ENCODE results near the gene AFAP1L2.

The AFAP1L2 gene

DNA sequence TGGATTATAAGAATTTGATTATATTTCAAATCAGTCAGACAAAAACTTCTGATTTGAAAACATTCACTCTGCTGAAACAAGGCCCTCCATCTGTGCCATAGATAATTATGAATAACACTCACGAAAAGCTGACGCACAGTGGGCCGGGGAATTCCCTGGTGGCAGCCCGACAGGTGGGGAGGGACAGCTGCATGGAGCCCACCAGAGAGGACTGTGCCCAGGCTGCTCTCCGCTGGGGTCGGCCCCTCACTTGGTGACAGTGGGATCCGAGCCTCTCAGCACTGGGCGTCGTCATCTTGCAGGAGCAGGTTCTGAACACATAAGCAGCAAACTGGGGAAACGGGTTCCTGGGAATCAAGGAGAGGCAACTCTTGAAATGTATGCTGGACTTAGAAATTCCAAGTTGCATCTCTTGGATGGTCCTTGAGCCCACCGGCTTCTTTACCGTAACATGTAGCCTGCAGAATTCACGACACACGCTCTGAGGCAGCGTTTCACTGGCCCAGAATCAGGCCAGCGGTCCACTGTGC lies 41.4 kb downstream of the AFAP1L2 start:
- no peaks in the 10 kb centered on the region for H3K4me1 ChIP-seq (ENCODE audit: control insufficient read depth, low read length)
- no peaks in the 10 kb centered on the region for H4K20me1 ChIP-seq (ENCODE audit: control insufficient read depth, insufficient read depth, low read depth, low read length)
- no peaks in the 10 kb centered on the region for H3F3A ChIP-seq (ENCODE audit: control insufficient read depth, insufficient read depth)
- H3K27me3 ChIP-seq (ENCODE audit: control insufficient read depth, low read length), result no peaks in the 10 kb centered on the region
- no peaks in the 10 kb centered on the region for H3K9me2 ChIP-seq (replicated peaks; ENCODE audit: control insufficient read depth, low read length)
- H3K9me3 ChIP-seq (ENCODE audit: control insufficient read depth, insufficient read depth, low read length), result no peaks in the 10 kb centered on the region
- H3K27ac ChIP-seq (ENCODE audit: low read depth, low read length), result no peak overlapping the region
- H3K4me3 ChIP-seq (ENCODE audit: low read length), result no peak overlapping the region
- H3K79me2 ChIP-seq (ENCODE audit: control insufficient read depth, low read length), result no peaks in the 10 kb centered on the region
- H3K36me3 ChIP-seq (ENCODE audit: control insufficient read depth, low read length), result no peaks in the 10 kb centered on the region
- TF ChIP-seq EZH2phosphoT487 (IDR thresholded peaks at IDR 0.05; ENCODE audit: borderline replicate concordance, low read length), result no peak
- TF ChIP-seq, protein P1, sequence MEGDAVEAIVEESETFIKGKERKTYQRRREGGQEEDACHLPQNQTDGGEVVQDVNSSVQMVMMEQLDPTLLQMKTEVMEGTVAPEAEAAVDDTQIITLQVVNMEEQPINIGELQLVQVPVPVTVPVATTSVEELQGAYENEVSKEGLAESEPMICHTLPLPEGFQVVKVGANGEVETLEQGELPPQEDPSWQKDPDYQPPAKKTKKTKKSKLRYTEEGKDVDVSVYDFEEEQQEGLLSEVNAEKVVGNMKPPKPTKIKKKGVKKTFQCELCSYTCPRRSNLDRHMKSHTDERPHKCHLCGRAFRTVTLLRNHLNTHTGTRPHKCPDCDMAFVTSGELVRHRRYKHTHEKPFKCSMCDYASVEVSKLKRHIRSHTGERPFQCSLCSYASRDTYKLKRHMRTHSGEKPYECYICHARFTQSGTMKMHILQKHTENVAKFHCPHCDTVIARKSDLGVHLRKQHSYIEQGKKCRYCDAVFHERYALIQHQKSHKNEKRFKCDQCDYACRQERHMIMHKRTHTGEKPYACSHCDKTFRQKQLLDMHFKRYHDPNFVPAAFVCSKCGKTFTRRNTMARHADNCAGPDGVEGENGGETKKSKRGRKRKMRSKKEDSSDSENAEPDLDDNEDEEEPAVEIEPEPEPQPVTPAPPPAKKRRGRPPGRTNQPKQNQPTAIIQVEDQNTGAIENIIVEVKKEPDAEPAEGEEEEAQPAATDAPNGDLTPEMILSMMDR (IDR thresholded peaks at IDR 0.05; ENCODE audit: low read depth, low read length, poor library complexity, severe bottlenecking), result no peak
- no peak overlapping the region for H3K4me2 ChIP-seq (ENCODE audit: low read length)

DNA sequence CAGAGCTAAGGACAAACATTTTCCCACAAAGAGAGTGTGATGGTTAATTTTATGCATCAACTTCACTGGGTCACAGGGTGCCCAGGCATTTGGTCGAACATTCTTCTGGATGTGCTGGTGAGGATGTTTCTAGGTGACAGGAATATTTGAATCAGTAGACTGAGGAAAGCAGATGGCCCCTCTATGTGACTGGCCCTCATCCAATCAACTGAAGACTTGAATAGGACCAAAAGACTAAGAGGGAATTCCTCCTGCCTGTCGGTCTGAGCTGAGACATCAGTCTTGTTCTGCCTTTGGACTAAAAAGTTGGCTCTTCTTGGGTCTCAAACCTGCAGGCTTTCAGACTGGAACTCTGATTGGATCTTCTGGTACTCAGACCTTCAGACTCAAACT lies 44.4 kb downstream of the AFAP1L2 start:
- Histone ChIP-seq H3K4me3 (ENCODE audit: low read length) (no peak overlapping the region), H3K9me2 (replicated peaks; ENCODE audit: control insufficient read depth, low read length) (no peaks in the 10 kb centered on the region), H3K27me3 (ENCODE audit: control insufficient read depth, low read length) (no peaks in the 10 kb centered on the region; the same call in 1 of the 2 replicates), H4K20me1 (ENCODE audit: control insufficient read depth, insufficient read depth, low read depth, low read length) (no peaks in the 10 kb centered on the region), H3K4me1 (ENCODE audit: control insufficient read depth, low read length) (no peaks in the 10 kb centered on the region), H3F3A (ENCODE audit: control insufficient read depth, insufficient read depth) (no peaks in the 10 kb centered on the region), H3K79me2 (ENCODE audit: control insufficient read depth, low read length) (no peaks in the 10 kb centered on the region), H3K9me3 (ENCODE audit: control insufficient read depth, insufficient read depth, low read length) (no peaks in the 10 kb centered on the region), H3K36me3 (ENCODE audit: control insufficient read depth, low read length) (no peaks in the 10 kb centered on the region), H3K27ac (ENCODE audit: low read depth, low read length) (no peak overlapping the region), H3K4me2 (ENCODE audit: low read length) (no peak overlapping the region)
- TF ChIP-seq EZH2phosphoT487 (IDR thresholded peaks at IDR 0.05; ENCODE audit: borderline replicate concordance, low read length), result no peak
- TF ChIP-seq, protein P1 (IDR thresholded peaks at IDR 0.05; ENCODE audit: low read depth, low read length, poor library complexity, severe bottlenecking), result no peak

DNA sequence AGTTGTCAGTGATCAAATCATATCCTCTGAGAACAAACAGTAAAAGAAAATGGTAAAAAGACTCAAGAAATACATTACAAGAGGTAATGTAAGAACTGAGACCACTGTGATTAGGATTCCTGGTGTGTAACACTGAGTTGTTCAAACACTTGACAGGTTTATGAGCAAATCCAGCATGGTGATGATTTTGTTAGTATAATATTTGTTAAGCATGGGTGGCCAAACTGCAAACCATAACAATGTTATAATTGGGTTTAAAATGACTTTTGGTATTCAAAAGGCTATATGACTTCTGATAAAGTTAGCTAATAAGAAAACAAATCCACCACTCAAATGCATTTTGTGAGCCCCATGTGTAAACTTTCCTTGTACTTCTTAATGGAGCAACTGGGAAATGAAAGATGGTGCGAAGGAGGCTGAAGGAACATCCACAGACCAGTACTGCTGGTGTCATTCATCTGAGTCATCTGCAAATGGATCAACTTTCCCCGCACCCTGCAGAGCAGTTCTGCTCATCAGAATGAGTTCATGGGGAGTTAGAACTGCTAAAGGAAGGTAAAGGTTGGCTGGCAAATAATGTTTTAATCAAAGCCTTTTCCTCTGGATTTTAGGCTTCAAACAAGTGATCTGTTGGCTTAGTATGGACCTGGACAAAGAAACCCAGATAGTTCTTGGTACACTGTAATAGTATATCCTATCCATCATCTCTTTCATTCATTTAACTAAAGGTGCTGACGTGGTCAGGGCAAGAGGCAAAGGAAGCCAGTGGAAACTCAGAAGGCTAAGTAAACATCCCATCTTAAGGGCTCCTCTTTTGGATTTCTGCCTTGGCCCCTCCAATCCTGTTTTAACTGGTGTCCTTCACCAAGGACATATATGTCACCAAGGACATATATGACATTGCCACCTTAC lies 45.0 kb downstream of the AFAP1L2 start:
- TF ChIP-seq, protein P1 (IDR thresholded peaks at IDR 0.05; ENCODE audit: low read depth, low read length, poor library complexity, severe bottlenecking), result no peak
- no peak for TF ChIP-seq EZH2phosphoT487 (IDR thresholded peaks at IDR 0.05; ENCODE audit: borderline replicate concordance, low read length)
- Histone ChIP-seq H3K27me3 (ENCODE audit: control insufficient read depth, low read length) (no peaks in the 10 kb centered on the region; the same call in 1 of the 2 replicates), H4K20me1 (ENCODE audit: control insufficient read depth, insufficient read depth, low read depth, low read length) (no peaks in the 10 kb centered on the region), H3K9me3 (ENCODE audit: control insufficient read depth, insufficient read depth, low read length) (no peaks in the 10 kb centered on the region), H3K4me2 (ENCODE audit: low read length) (no peak overlapping the region), H3K4me1 (ENCODE audit: control insufficient read depth, low read length) (no peaks in the 10 kb centered on the region), H3K36me3 (ENCODE audit: control insufficient read depth, low read length) (no peaks in the 10 kb centered on the region), H3K79me2 (ENCODE audit: control insufficient read depth, low read length) (no peaks in the 10 kb centered on the region), H3K27ac (ENCODE audit: low read depth, low read length) (no peak overlapping the region), H3F3A (ENCODE audit: control insufficient read depth, insufficient read depth) (no peaks in the 10 kb centered on the region), H3K9me2 (replicated peaks; ENCODE audit: control insufficient read depth, low read length) (no peaks in the 10 kb centered on the region), H3K4me3 (ENCODE audit: low read length) (no peak overlapping the region)
